Upper lobe of left lung (tissue), 6 donors: ENCODE measurements around the gene RBM28. TPM values are rescaled to one million over a fixed set of nuclear protein-coding genes. Genes with fewer than 3 reads are reported as not detected.

Experiments
- ATAC-seq, 2 donors: fragments of 200-7000 bp; cut with Tn5 transposase; one replicate each; pipeline ENCODE4 v1.9.1; 2022; ENCODE audit warnings: mild to moderate bottlenecking in 2 of 2, moderate library complexity in 2 of 2; ENCODE audit not compliant: low FRiP score in 2 of 2
- DNase-seq, 2 donors: peaks; one replicate each; pipeline ENCODE4 v3.0.0-alpha.2; 2019 to 2020
- H3K27ac ChIP-seq, 4 donors: fragments of 200-600 bp; sonication (generic); one replicate each; pipeline ENCODE4 v1.5.1; 2016 to 2019
- H3K27me3 ChIP-seq, 4 donors: fragments of 200-600 bp; sonication (generic); one replicate each; pipeline ENCODE4 v1.5.1; 2017 to 2019
- H3K36me3 ChIP-seq, 4 donors: fragments of 200-600 bp; sonication (generic); one replicate each; pipeline ENCODE4 v1.5.1; 2016 to 2019
- H3K4me1 ChIP-seq, 4 donors: fragments of 200-600 bp; sonication (generic); one replicate each; pipeline ENCODE4 v1.5.1; 2018 to 2019
- H3K4me3 ChIP-seq, 4 donors: fragments of 200-600 bp; sonication (generic); one replicate each; pipeline ENCODE4 v1.5.1; 2017 to 2019; ENCODE audit warnings: mild to moderate bottlenecking in 2 of 4, moderate library complexity in 1 of 4
- H3K9me3 ChIP-seq, 4 donors: fragments of 200-600 bp; sonication (generic); one replicate each; pipeline ENCODE4 v1.5.1; 2018 to 2019
- EP300 ChIP-seq, 4 donors: sonication (generic); formaldehyde crosslinking; IDR thresholded peaks; one replicate each; pipeline ENCODE4 v1.5.1; 2017; ENCODE audit warnings: antibody characterized with exemption in 4 of 4, control low read depth in 2 of 4
- POLR2A ChIP-seq, 4 donors: fragments of 450-650 bp; IDR thresholded peaks; one replicate each; pipeline ENCODE4 v1.5.1; 2016 to 2017; ENCODE audit warnings: antibody characterized with exemption in 4 of 4, mild to moderate bottlenecking in 2 of 4
- POLR2AphosphoS5 ChIP-seq, 2 donors: sonication (generic); formaldehyde crosslinking; IDR thresholded peaks; one replicate each; pipeline ENCODE4 v1.5.1; 2017; ENCODE audit warnings: antibody characterized with exemption in 2 of 2
- WGBS, 2 donors: methylation state at CpG; one replicate each; pipeline ENCODE4 v1.1.5; 2017 to 2018; 5-methylcytosine and 5-hydroxymethylcytosine counted together
- total RNA-seq, 6 donors: library from RNA; depleted of rRNA in 4 of 6; stranded (reverse); fragments of >200 nt in 4 of 6; gene quantifications; one replicate each; pipeline versions ENCODE4 v1.1.0 to v1.2.1, GENCODE V29; 2016 to 2021
- TF ChIP-seq, protein P1 (sequence below), 6 experiments: fragments of 450-650 bp in 4 of 6; fragments of 200-600 bp in 2 of 6; sonication (generic) in 2 of 6; IDR thresholded peaks; one replicate each; pipeline ENCODE4 v1.5.1; 2016 to 2019; ENCODE audit warnings: antibody characterized with exemption in 6 of 6
- donor health status: DM: no; HTN: no; CAD: no; lungs with moderate emphysema.
- donor health status: DM: no; HTN: yes; CAD: no; lungs with severe emphysema.

The RBM28 gene
- total RNA-seq, 6 donors from 2014 or later, result 20.1 to 108 (median 29.4) TPM

- H3K27ac ChIP-seq, result peak overlapping the region in 1 of 4 donors; percentile 4
- 48 to 56% methylated on average over 5 of the region's 5 CpGs for WGBS, 2 donors
- no peak for TF ChIP-seq POLR2AphosphoS5 (IDR thresholded peaks at IDR 0.05)
- TF ChIP-seq, protein P1, sequence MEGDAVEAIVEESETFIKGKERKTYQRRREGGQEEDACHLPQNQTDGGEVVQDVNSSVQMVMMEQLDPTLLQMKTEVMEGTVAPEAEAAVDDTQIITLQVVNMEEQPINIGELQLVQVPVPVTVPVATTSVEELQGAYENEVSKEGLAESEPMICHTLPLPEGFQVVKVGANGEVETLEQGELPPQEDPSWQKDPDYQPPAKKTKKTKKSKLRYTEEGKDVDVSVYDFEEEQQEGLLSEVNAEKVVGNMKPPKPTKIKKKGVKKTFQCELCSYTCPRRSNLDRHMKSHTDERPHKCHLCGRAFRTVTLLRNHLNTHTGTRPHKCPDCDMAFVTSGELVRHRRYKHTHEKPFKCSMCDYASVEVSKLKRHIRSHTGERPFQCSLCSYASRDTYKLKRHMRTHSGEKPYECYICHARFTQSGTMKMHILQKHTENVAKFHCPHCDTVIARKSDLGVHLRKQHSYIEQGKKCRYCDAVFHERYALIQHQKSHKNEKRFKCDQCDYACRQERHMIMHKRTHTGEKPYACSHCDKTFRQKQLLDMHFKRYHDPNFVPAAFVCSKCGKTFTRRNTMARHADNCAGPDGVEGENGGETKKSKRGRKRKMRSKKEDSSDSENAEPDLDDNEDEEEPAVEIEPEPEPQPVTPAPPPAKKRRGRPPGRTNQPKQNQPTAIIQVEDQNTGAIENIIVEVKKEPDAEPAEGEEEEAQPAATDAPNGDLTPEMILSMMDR (IDR thresholded peaks at IDR 0.05), result no peak
- peaks cover 18 to 97% (median 70%) of the 10 kb centered on the region in 4 donors for H3K36me3 ChIP-seq
- no peaks in the 10 kb centered on the region for H3K27me3 ChIP-seq
- H3K4me1 ChIP-seq, result peaks cover 0 to 6% (median 0%) of the 10 kb centered on the region in 4 donors
- DNase-seq (no peak), ATAC-seq (no peak)
- no peak overlapping the region for H3K4me3 ChIP-seq
- H3K9me3 ChIP-seq, result no peaks in the 10 kb centered on the region
Observed at GRCh38 chr7:128318691-128319090, 25.0 kb downstream of the RBM28 start.

- Histone ChIP-seq H3K4me3 (no peak overlapping the region), H3K4me1 (no peaks in the 10 kb centered on the region), H3K36me3 (peaks cover 18 to 97% (median 76%) of the 10 kb centered on the region in 4 donors), H3K27ac (no peak overlapping the region), H3K9me3 (no peaks in the 10 kb centered on the region), H3K27me3 (no peaks in the 10 kb centered on the region)
- DNase-seq (no peak), ATAC-seq (peak in 1 of 2 donors; percentile 17)
- TF ChIP-seq, protein P1 (IDR thresholded peaks at IDR 0.05), result no peak
- no peak for TF ChIP-seq POLR2AphosphoS5 (IDR thresholded peaks at IDR 0.05)
- TF ChIP-seq POLR2A (IDR thresholded peaks at IDR 0.05), result no peak
- TF ChIP-seq EP300 (IDR thresholded peaks at IDR 0.05), result no peak
- 85 to 94% methylated on average over 3 of the region's 3 CpGs for WGBS, 2 donors
Observed at GRCh38 chr7:128311013-128311412, 32.7 kb downstream of the RBM28 start.

- no peaks in the 10 kb centered on the region for H3K27me3 ChIP-seq
- H3K27ac ChIP-seq, result no peak overlapping the region
- peaks cover 18 to 97% (median 76%) of the 10 kb centered on the region in 4 donors for H3K36me3 ChIP-seq
- WGBS, 2 donors, result 81 to 94% methylated on average over 5 of the region's 5 CpGs
- no peaks in the 10 kb centered on the region for H3K9me3 ChIP-seq
- DNase-seq, result no peak
- no peaks in the 10 kb centered on the region for H3K4me1 ChIP-seq
- H3K4me3 ChIP-seq, result no peak overlapping the region
- no peak for TF ChIP-seq POLR2A (IDR thresholded peaks at IDR 0.05)
- TF ChIP-seq EP300 (IDR thresholded peaks at IDR 0.05), result no peak
- TF ChIP-seq POLR2AphosphoS5 (IDR thresholded peaks at IDR 0.05), result no peak
- ATAC-seq, result no peak
Observed at GRCh38 chr7:128310499-128310898, 33.2 kb downstream of the RBM28 start.

GRCh38 chr7:128309976-128310375 is 33.7 kb downstream of the RBM28 start:
- no peak for ATAC-seq
- Histone ChIP-seq H3K27me3 (no peaks in the 10 kb centered on the region), H3K4me1 (no peaks in the 10 kb centered on the region), H3K4me3 (no peak overlapping the region), H3K36me3 (peaks cover 18 to 97% (median 74%) of the 10 kb centered on the region in 4 donors), H3K9me3 (no peaks in the 10 kb centered on the region), H3K27ac (no peak overlapping the region)
- 93 to 95% methylated on average over 5 of the region's 5 CpGs for WGBS, 2 donors
- TF ChIP-seq POLR2AphosphoS5 (IDR thresholded peaks at IDR 0.05) (no peak), POLR2A (IDR thresholded peaks at IDR 0.05) (no peak), EP300 (IDR thresholded peaks at IDR 0.05) (no peak)
- TF ChIP-seq, protein P1 (IDR thresholded peaks at IDR 0.05), result no peak
- no peak for DNase-seq

- H3K9me3 ChIP-seq, result no peaks in the 10 kb centered on the region
- H3K4me1 ChIP-seq, result no peaks in the 10 kb centered on the region
- 95 to 97% methylated on average over 6 of the region's 6 CpGs for WGBS, 2 donors
- no peaks in the 10 kb centered on the region for H3K27me3 ChIP-seq
- TF ChIP-seq EP300 (IDR thresholded peaks at IDR 0.05) (no peak), POLR2A (IDR thresholded peaks at IDR 0.05) (no peak), POLR2AphosphoS5 (IDR thresholded peaks at IDR 0.05) (no peak)
- TF ChIP-seq, protein P1 (IDR thresholded peaks at IDR 0.05), result no peak
- no peak overlapping the region for H3K27ac ChIP-seq
- DNase-seq (no peak), ATAC-seq (no peak)
- H3K4me3 ChIP-seq, result no peak overlapping the region
- H3K36me3 ChIP-seq, result peaks cover 18 to 95% (median 69%) of the 10 kb centered on the region in 4 donors
Observed at GRCh38 chr7:128309124-128309523, 34.6 kb downstream of the RBM28 start.
